DOHH2 (cell line): ENCODE measurements around the gene CLMN.

Experiments
- EZH2phosphoT487 ChIP-seq: fragments of 200-600 bp; sonication (generic); IDR thresholded peaks from 2 replicates; pipeline ENCODE4 v1.6.1; 2017; ENCODE audit warnings: borderline replicate concordance, mild to moderate bottlenecking, antibody characterized with exemption, low read length, moderate library complexity, mixed read lengths
- TF ChIP-seq, protein P1 (sequence below): fragments of 200-600 bp; sonication (generic); IDR thresholded peaks from one replicate; pipeline ENCODE4 v1.5.1; 2014; ENCODE audit warnings: antibody characterized with exemption, mild to moderate bottlenecking, low read depth, low read length; ENCODE audit not compliant: poor library complexity, severe bottlenecking

GRCh38 chr14:95238487-95239298 lies 81.0 kb downstream of the CLMN start:
- TF ChIP-seq, protein P1, sequence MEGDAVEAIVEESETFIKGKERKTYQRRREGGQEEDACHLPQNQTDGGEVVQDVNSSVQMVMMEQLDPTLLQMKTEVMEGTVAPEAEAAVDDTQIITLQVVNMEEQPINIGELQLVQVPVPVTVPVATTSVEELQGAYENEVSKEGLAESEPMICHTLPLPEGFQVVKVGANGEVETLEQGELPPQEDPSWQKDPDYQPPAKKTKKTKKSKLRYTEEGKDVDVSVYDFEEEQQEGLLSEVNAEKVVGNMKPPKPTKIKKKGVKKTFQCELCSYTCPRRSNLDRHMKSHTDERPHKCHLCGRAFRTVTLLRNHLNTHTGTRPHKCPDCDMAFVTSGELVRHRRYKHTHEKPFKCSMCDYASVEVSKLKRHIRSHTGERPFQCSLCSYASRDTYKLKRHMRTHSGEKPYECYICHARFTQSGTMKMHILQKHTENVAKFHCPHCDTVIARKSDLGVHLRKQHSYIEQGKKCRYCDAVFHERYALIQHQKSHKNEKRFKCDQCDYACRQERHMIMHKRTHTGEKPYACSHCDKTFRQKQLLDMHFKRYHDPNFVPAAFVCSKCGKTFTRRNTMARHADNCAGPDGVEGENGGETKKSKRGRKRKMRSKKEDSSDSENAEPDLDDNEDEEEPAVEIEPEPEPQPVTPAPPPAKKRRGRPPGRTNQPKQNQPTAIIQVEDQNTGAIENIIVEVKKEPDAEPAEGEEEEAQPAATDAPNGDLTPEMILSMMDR = no peak
- no peak for TF ChIP-seq EZH2phosphoT487
